H9 (cell line): ENCODE measurements around the gene ABHD16A. TPM values are rescaled to one million over a fixed set of nuclear protein-coding genes. Genes with fewer than 3 reads are reported as not detected.
A peak's percentile ranks its signal among the peaks of the same experiment; 100 is the strongest.

Experiments
- DNase-seq: peaks from one replicate; pipeline ENCODE4 v3.0.0-alpha.2; 2017
- H2AFZ ChIP-seq: one replicate; pipeline ENCODE4 v1.6.1; 2013; ENCODE audit warnings: mild to moderate bottlenecking, low read length, control low read depth, moderate library complexity
- H2AK5ac ChIP-seq: 2 replicates; pipeline ENCODE4 v1.6.1; 2013; ENCODE audit warnings: low read length, control low read depth, mixed read lengths; ENCODE audit not compliant: insufficient read length
- H2BK120ac ChIP-seq: one replicate; pipeline ENCODE4 v1.6.1; 2013; ENCODE audit warnings: low read depth, mild to moderate bottlenecking, low read length, control low read depth, inconsistent platforms; ENCODE audit not compliant: poor library complexity, severe bottlenecking
- H2BK12ac ChIP-seq: 2 replicates; pipeline ENCODE4 v1.6.1; 2013; ENCODE audit warnings: low read length, control low read depth, mixed read lengths, low read depth; ENCODE audit not compliant: insufficient read length
- H2BK15ac ChIP-seq: 2 replicates; pipeline ENCODE4 v1.6.1; 2013; ENCODE audit warnings: low read depth, low read length, control low read depth
- H2BK20ac ChIP-seq: one replicate; pipeline ENCODE4 v1.6.1; 2013; ENCODE audit warnings: low read depth, mild to moderate bottlenecking, low read length, control low read depth, inconsistent platforms; ENCODE audit not compliant: poor library complexity, severe bottlenecking
- H2BK5ac ChIP-seq: 2 replicates; pipeline ENCODE4 v1.6.1; 2013; ENCODE audit warnings: low read length, control low read depth, mixed read lengths; ENCODE audit not compliant: insufficient read length
- H3K14ac ChIP-seq: 2 replicates; pipeline ENCODE4 v1.6.1; 2013; ENCODE audit warnings: low read length, control low read depth; ENCODE audit not compliant: insufficient read depth
- H3K18ac ChIP-seq: 2 replicates; pipeline ENCODE4 v1.6.1; 2013; ENCODE audit warnings: low read depth, mild to moderate bottlenecking, mixed read lengths, low read length, control low read depth; ENCODE audit not compliant: insufficient read length
- H3K23ac ChIP-seq: 2 replicates; pipeline ENCODE4 v1.6.1; 2013; ENCODE audit warnings: low read length, control low read depth, mixed read lengths, low read depth; ENCODE audit not compliant: insufficient read length
- H3K23me2 ChIP-seq: 2 replicates; pipeline ENCODE4 v1.6.1; 2013; ENCODE audit warnings: low read depth, mild to moderate bottlenecking, mixed read lengths, low read length, control low read depth; ENCODE audit not compliant: insufficient read length, poor library complexity, severe bottlenecking
- H3K27ac ChIP-seq: 2 replicates; pipeline ENCODE4 v1.5.1; 2013; ENCODE audit warnings: low read length, control low read depth, mixed read lengths, low read depth; ENCODE audit not compliant: insufficient read length
- H3K27me3 ChIP-seq: 2 replicates; pipeline ENCODE4 v1.6.1; 2013; ENCODE audit warnings: low read length, control low read depth, inconsistent platforms; ENCODE audit not compliant: insufficient read depth
- H3K4ac ChIP-seq: 2 replicates; pipeline ENCODE4 v1.6.1; 2013; ENCODE audit warnings: low read depth, mild to moderate bottlenecking, control low read depth, inconsistent platforms, low read length, moderate library complexity
- H3K4me1 ChIP-seq: 2 replicates; pipeline ENCODE4 v1.6.1; 2013; ENCODE audit warnings: low read length, control low read depth, inconsistent platforms; ENCODE audit not compliant: insufficient read depth
- H3K4me2 ChIP-seq: 2 replicates; pipeline ENCODE4 v1.6.1; 2013; ENCODE audit warnings: low read length, control low read depth, mixed read lengths; ENCODE audit not compliant: insufficient read length, insufficient read depth
- H3K56ac ChIP-seq: 2 replicates; pipeline ENCODE4 v1.6.1; 2013; ENCODE audit warnings: low read depth, mild to moderate bottlenecking, mixed read lengths, low read length, control low read depth; ENCODE audit not compliant: insufficient read length
- H3K79me1 ChIP-seq: 2 replicates; pipeline ENCODE4 v1.6.1; 2013; ENCODE audit warnings: low read depth, mild to moderate bottlenecking, moderate library complexity, low read length, control low read depth, inconsistent platforms; ENCODE audit not compliant: insufficient read depth, poor library complexity, severe bottlenecking
- H3K79me2 ChIP-seq: 2 replicates; pipeline ENCODE4 v1.6.1; 2013; ENCODE audit warnings: low read length, control low read depth, inconsistent platforms; ENCODE audit not compliant: insufficient read depth
- H3K9ac ChIP-seq: 2 replicates; pipeline ENCODE4 v1.6.1; 2013; ENCODE audit warnings: low read length, control low read depth, mixed read lengths; ENCODE audit not compliant: insufficient read length; ENCODE audit errors: extremely low read depth
- H3K9me3 ChIP-seq: one replicate; pipeline ENCODE4 v1.6.1; 2013; ENCODE audit warnings: low read depth, low read length, inconsistent platforms; ENCODE audit not compliant: control insufficient read depth
- H3T11ph ChIP-seq: one replicate; pipeline ENCODE4 v1.6.1; 2013; ENCODE audit warnings: mild to moderate bottlenecking, low read length, control low read depth, inconsistent platforms
- H4K20me1 ChIP-seq: one replicate; pipeline ENCODE4 v1.6.1; 2013; ENCODE audit not compliant: control insufficient read depth, insufficient read length, insufficient read depth
- H4K5ac ChIP-seq: 2 replicates; pipeline ENCODE4 v1.6.1; 2013; ENCODE audit warnings: low read depth, mild to moderate bottlenecking, mixed read lengths, low read length, control low read depth; ENCODE audit not compliant: insufficient read length
- H4K8ac ChIP-seq: replicated peaks from 2 replicates; pipeline ENCODE4 v1.6.1; 2013; ENCODE audit warnings: low read length, control low read depth, mixed read lengths, low read depth; ENCODE audit not compliant: insufficient read length
- H4K91ac ChIP-seq: 2 replicates; pipeline ENCODE4 v1.6.1; 2013; ENCODE audit warnings: low read depth, mild to moderate bottlenecking, moderate library complexity, mixed read lengths, low read length, control low read depth; ENCODE audit not compliant: insufficient read length
- H3K27ac Mint-ChIP-seq, 3 experiments: 2 replicates in 2 of 3; 3 replicates in 1 of 3; pipeline ENCODE4 v1.8.0; 2020 to 2021; ENCODE audit warnings: mixed read lengths in 3 of 3, mild to moderate bottlenecking in 1 of 3, moderate library complexity in 1 of 3
- H3K27me3 Mint-ChIP-seq: 2 replicates; pipeline ENCODE4 v1.8.0; 2021; ENCODE audit warnings: low read depth, mild to moderate bottlenecking, moderate library complexity, mixed read lengths
- H3K36me3 Mint-ChIP-seq, 3 experiments: 2 replicates in 2 of 3; 3 replicates in 1 of 3; pipeline ENCODE4 v1.8.0; 2020 to 2021; ENCODE audit warnings: low read depth in 3 of 3, mixed read lengths in 3 of 3; ENCODE audit not compliant: insufficient read depth in 1 of 3
- H3K4me1 Mint-ChIP-seq, 2 experiments: 2 replicates each; pipeline ENCODE4 v1.8.0; 2020; ENCODE audit warnings: mixed read lengths in 2 of 2
- H3K4me3 Mint-ChIP-seq, 2 experiments: 2 replicates in 1 of 2; 3 replicates in 1 of 2; pipeline ENCODE4 v1.8.0; 2020 to 2021; ENCODE audit warnings: mild to moderate bottlenecking in 2 of 2, mixed read lengths in 2 of 2, moderate library complexity in 1 of 2
- H3K9me3 Mint-ChIP-seq, 2 experiments: 2 replicates in 1 of 2; 3 replicates in 1 of 2; pipeline ENCODE4 v1.8.0; 2020; ENCODE audit warnings: mild to moderate bottlenecking in 2 of 2, mixed read lengths in 2 of 2, moderate library complexity in 1 of 2
- CTCF ChIP-seq: fragments of 200-600 bp; sonication (generic); conservative IDR thresholded peaks from 3 replicates; pipeline ENCODE4 v1.8.0; 2021; ENCODE audit warnings: antibody characterized with exemption, mild to moderate bottlenecking
- WGBS: extraction: QIAGEN DNeasy Blood & Tissue Kit; methylation state at CpG from one replicate; pipeline ENCODE4 v1.1.7; 2013; ENCODE audit warnings: missing lambda C conversion rate, low lambda C conversion rate, mixed read lengths; ENCODE audit not compliant: insufficient read length; ENCODE audit errors: extremely low coverage; 5-methylcytosine and 5-hydroxymethylcytosine counted together
- total RNA-seq: library from RNA; stranded (reverse); gene quantifications from 2 replicates; pipeline ENCODE4 v1.2.1, GENCODE V29; 2021

ABHD16A gene
- total RNA-seq, 1 experiment from 2014 or later: 34.4 TPM

- Histone ChIP-seq H3K79me2 (no peaks in the 10 kb centered on the region), H2BK120ac (no peak overlapping the region), H2BK15ac (no peak overlapping the region), H4K91ac (no peak overlapping the region), H3K4me1 (no peaks in the 10 kb centered on the region), H2AFZ (no peak overlapping the region), H4K8ac (no peak overlapping the region), H3K23ac (no peak overlapping the region), H3K9me3 (no peaks in the 10 kb centered on the region), H2BK5ac (no peak overlapping the region), H3T11ph (no peak overlapping the region), H3K27ac (no peak overlapping the region), H3K18ac (no peak overlapping the region), H2BK20ac (no peak overlapping the region), H3K23me2 (peaks cover 9% of the 10 kb centered on the region), H3K56ac (no peak overlapping the region), H3K4ac (no peak overlapping the region), H2AK5ac (no peak overlapping the region), H3K79me1 (no peaks in the 10 kb centered on the region), H3K9ac (no peak overlapping the region), H2BK12ac (no peak overlapping the region), H4K5ac (no peak overlapping the region), H3K27me3 (no peaks in the 10 kb centered on the region; the same call in 1 of the 2 replicates), H3K4me2 (no peak overlapping the region), H3K14ac (no peak overlapping the region), H4K20me1 (no peaks in the 10 kb centered on the region)
- WGBS: no CpG with 5 or more reads among the region's 8 CpGs
- H3K27me3 Mint-ChIP-seq: peaks cover 8% of the 10 kb centered on the region
- no peak for DNase-seq
- H3K27ac Mint-ChIP-seq: 0 out of 7 replicates have a peak overlapping the region, but pooled peaks of 1 of the 3 experiments have one; percentile 23
- peaks cover 13 to 19% of the 10 kb centered on the region in 2 experiments for H3K4me1 Mint-ChIP-seq
- TF ChIP-seq CTCF: no peak
- no peaks in the 10 kb centered on the region; a peak in 2 of 5 replicates for H3K9me3 Mint-ChIP-seq
- no peak overlapping the region for H3K4me3 Mint-ChIP-seq
- peaks cover 14 to 49% (median 32%) of the 10 kb centered on the region in 3 experiments for H3K36me3 Mint-ChIP-seq
Measured at GRCh38 chr6:31687321-31687720, 15.8 kb downstream of the ABHD16A start.
